ENCODE results near the gene PPP6C. TPM values are rescaled to one million over a fixed set of nuclear protein-coding genes. Genes with fewer than 3 reads are reported as not detected.
A peak's percentile ranks its signal among the peaks of the same experiment; 100 is the strongest.
"Not testable (repeated sequence)": the region's sequence is repeated elsewhere in the genome, so short reads cannot be mapped to it uniquely, and the experiment has no call there.

PPP6C gene
- total RNA-seq, 1 donor from 2014 or later, result 14.1 TPM

DNA sequence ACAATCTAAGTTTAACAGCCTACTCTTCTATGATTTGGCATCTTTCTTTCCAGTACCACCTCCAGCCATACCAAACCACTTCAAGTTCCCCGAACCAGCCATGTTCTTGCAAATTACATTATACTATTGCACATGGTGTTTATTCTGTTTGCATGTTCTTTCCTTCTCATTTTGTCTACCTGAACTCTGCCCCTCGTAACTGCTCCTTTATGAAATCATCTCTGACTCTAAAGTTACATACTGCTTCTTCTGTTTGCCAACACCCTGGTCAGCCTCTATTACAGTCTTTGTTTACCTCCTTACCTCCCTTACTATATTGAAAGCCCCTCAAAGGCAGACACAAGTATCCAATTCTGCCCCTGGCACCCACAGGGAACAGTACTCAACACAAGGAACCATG lies 6.0 kb downstream of the PPP6C start:
- Histone ChIP-seq H3K9ac (ENCODE audit: low read depth in 1 of 3, low read length in 3 of 3) (peak overlapping the region in 1 of 3 donors; percentile 54), H3K4me1 (ENCODE audit: control insufficient read depth in 3 of 3, insufficient read depth in 3 of 3, low read length in 3 of 3) (peaks cover 36% of the 10 kb centered on the region in 3 donors), H3K27me3 (ENCODE audit: control insufficient read depth in 3 of 3, insufficient read depth in 3 of 3, low read length in 3 of 3) (no peaks in the 10 kb centered on the region), H3K4me3 (ENCODE audit: low read length in 3 of 3) (no peak overlapping the region), H3K9me3 (ENCODE audit: control insufficient read depth in 3 of 3, low read length in 3 of 3) (no peaks in the 10 kb centered on the region), H3K36me3 (ENCODE audit: control insufficient read depth in 3 of 3, insufficient read depth in 3 of 3, low read length in 3 of 3) (no peaks in the 10 kb centered on the region), H3K27ac (ENCODE audit: low read depth, low read length) (peak overlapping the region; percentile 83)

DNA sequence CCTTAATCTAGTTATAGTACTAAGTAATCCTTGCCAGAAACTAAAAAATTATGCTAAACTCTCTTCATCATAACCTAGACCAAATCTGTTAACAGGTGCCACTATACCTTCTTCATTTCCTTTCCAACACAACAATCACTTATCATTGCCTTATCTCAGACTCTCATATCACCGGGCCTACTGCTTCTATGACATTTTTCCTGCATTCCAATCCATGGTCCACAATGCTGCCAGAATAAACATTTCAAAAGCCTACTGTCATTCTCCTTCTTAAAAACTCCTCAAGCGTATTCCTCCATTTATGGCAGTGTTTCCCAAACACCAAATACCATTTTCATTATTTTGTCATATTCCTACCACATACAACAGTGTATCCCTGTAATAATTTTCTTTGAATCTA lies 6.5 kb downstream of the PPP6C start:
- Histone ChIP-seq H3K36me3 (ENCODE audit: control insufficient read depth in 3 of 3, insufficient read depth in 3 of 3, low read length in 3 of 3) (no peaks in the 10 kb centered on the region), H3K4me1 (ENCODE audit: control insufficient read depth in 3 of 3, insufficient read depth in 3 of 3, low read length in 3 of 3) (peaks cover 32 to 33% (median 33%) of the 10 kb centered on the region in 3 donors), H3K27ac (ENCODE audit: low read depth, low read length) (peak overlapping the region; percentile 83), H3K4me3 (ENCODE audit: low read length in 3 of 3) (peak overlapping the region in 1 of 3 donors; percentile 17), H3K27me3 (ENCODE audit: control insufficient read depth in 3 of 3, insufficient read depth in 3 of 3, low read length in 3 of 3) (no peaks in the 10 kb centered on the region), H3K9me3 (ENCODE audit: control insufficient read depth in 3 of 3, low read length in 3 of 3) (no peaks in the 10 kb centered on the region), H3K9ac (ENCODE audit: low read depth in 1 of 3, low read length in 3 of 3) (no peak overlapping the region)

DNA sequence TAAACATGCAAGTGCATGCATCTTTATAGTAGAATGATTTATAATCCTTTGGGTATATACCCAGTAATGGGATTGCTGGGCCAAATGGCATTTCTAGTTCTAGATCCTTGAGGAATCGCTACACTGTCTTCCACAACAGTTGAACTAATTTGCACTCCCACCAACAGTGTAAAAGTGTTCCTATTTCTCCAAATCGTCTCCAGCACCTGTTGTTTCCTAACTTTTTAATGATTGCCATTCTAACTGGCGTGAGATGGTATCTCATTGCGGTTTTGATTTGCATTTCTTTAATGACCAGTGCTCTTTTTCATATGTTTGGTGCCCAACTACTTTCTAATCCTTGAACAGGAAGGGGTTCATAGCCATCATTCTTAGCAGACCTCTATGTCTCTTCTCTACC lies 7.8 kb downstream of the PPP6C start:
- Histone ChIP-seq H3K27ac (ENCODE audit: low read depth, low read length) (peak overlapping the region; percentile 83), H3K4me1 (ENCODE audit: control insufficient read depth in 3 of 3, insufficient read depth in 3 of 3, low read length in 3 of 3) (peaks cover 22 to 29% (median 25%) of the 10 kb centered on the region in 3 donors)
- H3K36me3 ChIP-seq (ENCODE audit: control insufficient read depth in 3 of 3, insufficient read depth in 3 of 3, low read length in 3 of 3); H3K9ac ChIP-seq (ENCODE audit: low read depth in 1 of 3, low read length in 3 of 3); H3K9me3 ChIP-seq (ENCODE audit: control insufficient read depth in 3 of 3, low read length in 3 of 3); H3K4me3 ChIP-seq (ENCODE audit: low read length in 3 of 3); H3K27me3 ChIP-seq (ENCODE audit: control insufficient read depth in 3 of 3, insufficient read depth in 3 of 3, low read length in 3 of 3): not testable (repeated sequence)

DNA sequence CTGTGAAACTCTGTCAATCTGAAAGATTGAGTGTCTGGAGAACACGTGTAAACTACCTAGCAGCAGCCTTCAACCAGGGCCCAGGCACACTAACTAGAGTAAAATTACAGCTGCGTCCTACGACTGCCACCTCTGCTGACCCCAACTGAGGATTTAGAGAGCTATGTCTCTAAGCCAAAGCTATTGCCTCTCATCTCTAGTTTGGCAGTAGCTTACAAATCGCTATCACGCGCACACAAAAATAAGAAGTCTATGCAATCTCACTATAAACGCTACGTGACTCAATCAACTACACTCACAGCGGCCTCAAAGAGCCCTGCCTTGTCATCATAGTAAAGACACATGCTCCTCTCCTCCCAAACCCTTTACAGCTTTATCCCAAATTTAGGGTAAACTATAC lies 8.7 kb downstream of the PPP6C start:
- H3K9me3 ChIP-seq (ENCODE audit: control insufficient read depth in 3 of 3, low read length in 3 of 3), result no peaks in the 10 kb centered on the region
- no peak overlapping the region for H3K4me3 ChIP-seq (ENCODE audit: low read length in 3 of 3)
- peak overlapping the region in 1 of 3 donors; percentile 34 for H3K9ac ChIP-seq (ENCODE audit: low read depth in 1 of 3, low read length in 3 of 3)
- peaks cover 22 to 31% (median 25%) of the 10 kb centered on the region in 3 donors for H3K4me1 ChIP-seq (ENCODE audit: control insufficient read depth in 3 of 3, insufficient read depth in 3 of 3, low read length in 3 of 3)
- H3K27ac ChIP-seq (ENCODE audit: low read depth, low read length), result peak overlapping the region; percentile 83
- H3K36me3 ChIP-seq (ENCODE audit: control insufficient read depth in 3 of 3, insufficient read depth in 3 of 3, low read length in 3 of 3), result no peaks in the 10 kb centered on the region
- no peaks in the 10 kb centered on the region for H3K27me3 ChIP-seq (ENCODE audit: control insufficient read depth in 3 of 3, insufficient read depth in 3 of 3, low read length in 3 of 3)

DNA sequence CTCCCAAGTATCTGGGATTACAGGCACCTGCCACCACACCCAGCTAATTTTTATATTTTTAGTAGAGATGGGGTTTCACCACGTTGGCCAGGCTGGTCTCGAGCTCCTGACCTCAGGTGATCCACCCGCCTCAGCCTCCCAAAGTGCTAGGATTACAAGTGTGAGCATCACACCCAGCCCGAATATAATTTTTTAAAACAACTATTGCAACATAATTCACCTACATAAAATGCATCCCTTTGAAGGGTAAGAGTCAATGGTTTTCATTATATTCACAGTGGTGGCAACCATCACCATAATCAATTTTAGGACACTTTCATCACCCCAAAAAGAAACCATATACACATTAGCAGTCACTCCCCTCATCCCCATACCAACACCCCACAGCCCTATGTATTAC lies 9.8 kb downstream of the PPP6C start:
- not testable (repeated sequence) for H3K9ac ChIP-seq (ENCODE audit: low read depth in 1 of 3, low read length in 3 of 3); H3K36me3 ChIP-seq (ENCODE audit: control insufficient read depth in 3 of 3, insufficient read depth in 3 of 3, low read length in 3 of 3); H3K9me3 ChIP-seq (ENCODE audit: control insufficient read depth in 3 of 3, low read length in 3 of 3); H3K27me3 ChIP-seq (ENCODE audit: control insufficient read depth in 3 of 3, insufficient read depth in 3 of 3, low read length in 3 of 3); H3K4me3 ChIP-seq (ENCODE audit: low read length in 3 of 3)
- Histone ChIP-seq H3K27ac (ENCODE audit: low read depth, low read length) (peak overlapping the region; percentile 11), H3K4me1 (ENCODE audit: control insufficient read depth in 3 of 3, insufficient read depth in 3 of 3, low read length in 3 of 3) (peaks cover 22 to 33% (median 22%) of the 10 kb centered on the region in 3 donors)

DNA sequence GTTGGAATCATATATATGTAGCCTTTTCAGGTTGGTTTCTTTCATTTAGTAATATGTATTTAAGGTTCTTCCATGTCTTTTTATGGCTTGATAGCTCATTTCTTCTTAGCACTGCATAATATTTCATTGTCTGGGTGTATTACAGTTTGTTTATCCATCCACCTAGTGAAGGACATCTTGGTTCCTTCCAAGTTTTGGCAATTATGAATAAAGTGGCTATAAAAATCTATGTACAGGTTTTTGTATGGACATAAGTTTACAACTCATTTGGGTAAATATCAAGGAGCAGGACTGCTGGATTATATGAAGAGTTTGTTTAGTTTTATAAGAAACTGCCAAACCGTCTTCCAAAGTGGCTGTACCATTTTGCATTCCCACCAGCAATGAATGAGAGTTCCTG lies 11.7 kb downstream of the PPP6C start:
- no peak overlapping the region for H3K27ac ChIP-seq (ENCODE audit: low read depth, low read length)
- no peak overlapping the region for H3K4me3 ChIP-seq (ENCODE audit: low read length in 3 of 3)
- peaks cover 13 to 26% (median 20%) of the 10 kb centered on the region in 3 donors for H3K4me1 ChIP-seq (ENCODE audit: control insufficient read depth in 3 of 3, insufficient read depth in 3 of 3, low read length in 3 of 3)
- H3K36me3 ChIP-seq (ENCODE audit: control insufficient read depth in 3 of 3, insufficient read depth in 3 of 3, low read length in 3 of 3), result no peaks in the 10 kb centered on the region
- no peak overlapping the region for H3K9ac ChIP-seq (ENCODE audit: low read depth in 1 of 3, low read length in 3 of 3)
- no peaks in the 10 kb centered on the region for H3K9me3 ChIP-seq (ENCODE audit: control insufficient read depth in 3 of 3, low read length in 3 of 3)
- H3K27me3 ChIP-seq (ENCODE audit: control insufficient read depth in 3 of 3, insufficient read depth in 3 of 3, low read length in 3 of 3), result no peaks in the 10 kb centered on the region

DNA sequence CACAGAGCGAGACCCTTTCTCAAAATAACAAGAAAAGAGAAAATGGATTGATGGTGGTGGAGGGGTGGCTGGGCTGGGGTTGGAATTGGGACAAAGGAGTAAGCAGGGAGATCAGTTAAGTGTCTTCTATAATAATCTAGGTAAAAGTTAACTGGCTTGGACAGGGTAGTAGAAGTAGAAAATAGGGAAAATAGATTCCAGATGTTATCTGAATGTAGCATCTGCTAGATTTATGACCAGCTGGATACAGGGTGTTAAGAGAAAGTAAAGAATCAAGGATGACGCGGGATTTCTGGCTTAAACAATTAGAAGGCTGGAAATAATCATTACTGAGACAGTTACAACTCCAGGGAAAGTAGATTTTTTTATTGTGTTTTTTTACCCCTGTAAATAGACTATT lies 13.0 kb downstream of the PPP6C start:
- H3K27ac ChIP-seq (ENCODE audit: low read depth, low read length), result peak overlapping the region; percentile 19
- H3K4me3 ChIP-seq (ENCODE audit: low read length in 3 of 3), result no peak overlapping the region
- H3K9ac ChIP-seq (ENCODE audit: low read depth in 1 of 3, low read length in 3 of 3), result no peak overlapping the region
- H3K9me3 ChIP-seq (ENCODE audit: control insufficient read depth in 3 of 3, low read length in 3 of 3), result no peaks in the 10 kb centered on the region
- H3K27me3 ChIP-seq (ENCODE audit: control insufficient read depth in 3 of 3, insufficient read depth in 3 of 3, low read length in 3 of 3), result no peaks in the 10 kb centered on the region
- H3K36me3 ChIP-seq (ENCODE audit: control insufficient read depth in 3 of 3, insufficient read depth in 3 of 3, low read length in 3 of 3), result no peaks in the 10 kb centered on the region
- peaks cover 16 to 28% (median 27%) of the 10 kb centered on the region in 3 donors for H3K4me1 ChIP-seq (ENCODE audit: control insufficient read depth in 3 of 3, insufficient read depth in 3 of 3, low read length in 3 of 3)

DNA sequence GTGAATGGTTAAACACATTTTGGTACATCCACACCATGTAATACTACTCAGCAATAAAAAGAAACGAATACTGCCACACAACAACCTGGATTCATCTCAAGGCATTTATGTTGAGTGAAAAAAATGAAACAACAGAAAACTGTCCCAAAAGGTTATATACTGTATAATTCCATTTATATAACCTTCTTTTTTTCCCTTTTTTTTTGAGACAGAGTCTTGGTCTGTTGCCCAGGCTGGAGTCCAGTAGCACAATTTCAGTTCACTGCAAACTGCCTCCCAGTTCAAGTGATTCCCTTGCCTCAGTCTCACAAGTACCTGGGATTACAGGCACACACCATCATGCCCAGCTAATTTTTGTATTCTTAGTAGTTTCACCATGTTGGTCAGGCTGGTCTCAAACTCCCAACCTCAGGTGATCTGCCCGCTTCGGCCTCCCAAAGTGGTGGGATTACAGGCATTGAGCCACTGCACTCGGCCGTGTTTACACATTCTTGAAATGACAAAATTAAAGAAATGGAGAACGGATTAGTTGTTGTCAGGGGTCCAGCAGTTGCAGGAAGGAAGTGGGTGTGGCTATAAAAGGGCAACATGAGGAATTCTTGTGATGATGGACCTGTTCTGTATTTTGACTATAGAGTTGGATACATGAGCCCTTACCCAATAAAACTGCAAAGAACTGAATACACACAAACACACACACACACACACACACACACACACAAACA lies 17.4 kb downstream of the PPP6C start:
- Histone ChIP-seq H3K9ac (ENCODE audit: low read depth in 1 of 3, low read length in 3 of 3) (no peak overlapping the region), H3K36me3 (ENCODE audit: control insufficient read depth in 3 of 3, insufficient read depth in 3 of 3, low read length in 3 of 3) (peaks cover 0 to 15% (median 0%) of the 10 kb centered on the region in 3 donors), H3K27ac (ENCODE audit: low read depth, low read length) (peak overlapping the region; percentile 34), H3K4me3 (ENCODE audit: low read length in 3 of 3) (no peak overlapping the region), H3K4me1 (ENCODE audit: control insufficient read depth in 3 of 3, insufficient read depth in 3 of 3, low read length in 3 of 3) (peaks cover 13 to 15% (median 13%) of the 10 kb centered on the region in 3 donors), H3K27me3 (ENCODE audit: control insufficient read depth in 3 of 3, insufficient read depth in 3 of 3, low read length in 3 of 3) (no peaks in the 10 kb centered on the region), H3K9me3 (ENCODE audit: control insufficient read depth in 3 of 3, low read length in 3 of 3) (no peaks in the 10 kb centered on the region)

DNA sequence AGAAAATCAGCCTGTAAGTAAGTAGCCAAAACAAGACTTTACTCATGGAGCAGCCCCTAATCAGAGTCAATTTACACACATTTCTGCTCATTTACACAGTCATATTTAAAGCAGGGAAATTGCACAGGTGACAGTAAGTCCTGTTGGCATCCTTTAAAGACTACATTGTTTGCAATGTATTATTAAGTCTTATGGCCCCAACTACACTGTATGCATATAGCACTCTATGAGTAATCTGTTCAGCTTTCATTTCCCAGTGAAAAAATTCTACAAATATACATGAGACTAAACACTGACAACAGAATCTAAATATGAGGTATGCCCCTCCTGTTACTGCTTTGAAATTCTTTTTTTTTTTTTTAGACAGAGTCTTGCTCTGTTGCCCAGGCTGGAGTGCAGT lies 19.7 kb downstream of the PPP6C start:
- Histone ChIP-seq H3K27me3 (ENCODE audit: control insufficient read depth in 3 of 3, insufficient read depth in 3 of 3, low read length in 3 of 3) (no peaks in the 10 kb centered on the region), H3K4me1 (ENCODE audit: control insufficient read depth in 3 of 3, insufficient read depth in 3 of 3, low read length in 3 of 3) (peaks cover 9 to 15% (median 13%) of the 10 kb centered on the region in 3 donors), H3K9me3 (ENCODE audit: control insufficient read depth in 3 of 3, low read length in 3 of 3) (no peaks in the 10 kb centered on the region), H3K4me3 (ENCODE audit: low read length in 3 of 3) (no peak overlapping the region), H3K36me3 (ENCODE audit: control insufficient read depth in 3 of 3, insufficient read depth in 3 of 3, low read length in 3 of 3) (peaks cover 0 to 15% (median 0%) of the 10 kb centered on the region in 3 donors), H3K9ac (ENCODE audit: low read depth in 1 of 3, low read length in 3 of 3) (no peak overlapping the region), H3K27ac (ENCODE audit: low read depth, low read length) (no peak overlapping the region)

DNA sequence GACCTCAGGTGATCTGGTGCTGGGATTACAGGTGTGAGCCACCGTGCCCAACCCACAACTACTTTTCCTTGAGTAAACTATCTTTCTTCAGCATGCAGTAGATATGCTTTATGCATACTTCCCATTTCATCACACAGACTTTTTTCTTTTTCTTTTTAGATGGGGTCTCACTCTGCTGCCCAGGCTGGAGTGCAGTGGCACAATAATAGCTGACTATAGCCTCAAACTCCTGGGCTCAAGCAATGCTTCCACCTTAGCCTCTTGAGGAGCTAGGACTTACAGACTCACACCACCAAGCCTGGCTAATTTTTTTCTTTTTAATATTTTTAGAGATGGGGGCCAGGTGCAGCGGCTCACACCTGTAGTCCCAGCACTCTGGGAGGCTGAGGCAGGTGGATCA lies 22.8 kb downstream of the PPP6C start:
- H3K9me3 ChIP-seq (ENCODE audit: control insufficient read depth in 3 of 3, low read length in 3 of 3), result no peaks in the 10 kb centered on the region
- peaks cover 0 to 15% (median 0%) of the 10 kb centered on the region in 3 donors for H3K36me3 ChIP-seq (ENCODE audit: control insufficient read depth in 3 of 3, insufficient read depth in 3 of 3, low read length in 3 of 3)
- no peak overlapping the region for H3K9ac ChIP-seq (ENCODE audit: low read depth in 1 of 3, low read length in 3 of 3)
- no peaks in the 10 kb centered on the region for H3K27me3 ChIP-seq (ENCODE audit: control insufficient read depth in 3 of 3, insufficient read depth in 3 of 3, low read length in 3 of 3)
- H3K4me1 ChIP-seq (ENCODE audit: control insufficient read depth in 3 of 3, insufficient read depth in 3 of 3, low read length in 3 of 3), result peaks cover 0 to 4% (median under 1%) of the 10 kb centered on the region in 3 donors
- H3K27ac ChIP-seq (ENCODE audit: low read depth, low read length), result no peak overlapping the region
- H3K4me3 ChIP-seq (ENCODE audit: low read length in 3 of 3), result no peak overlapping the region

Measured in skeletal muscle tissue (tissue), 4 donors.